ENCODE results near the gene NOTO. TPM values are rescaled to one million over a fixed set of nuclear protein-coding genes. Genes with fewer than 3 reads are reported as not detected.

Gene NOTO
- total RNA-seq, 2 experiments from 2014 or later, result not detected

- Mint-ChIP-seq H3K4me3 (no peak overlapping the region), H3K36me3 (ENCODE audit: low read depth) (no peaks in the 10 kb centered on the region), H3K27ac (no peak overlapping the region), H3K4me1 (ENCODE audit: low read depth) (peaks cover 26% of the 10 kb centered on the region), H3K9me3 (no peaks in the 10 kb centered on the region), H3K27me3 (peaks cover 29% of the 10 kb centered on the region)
- POLR2A ChIA-PET, result interaction anchor here (1.9 kb wide), 1 partner anchor 58 kb away, joined by 6 read pairs; the partner anchor contains the start of genes CCT7 and PRADC1
- peak; percentile 37 for ATAC-seq
- no peak for TF ChIP-seq CTCF (IDR thresholded peaks at IDR 0.05)
- intact Hi-C loops (cut with micrococcal nuclease), result loop anchor here (2.0 kb wide), 1 partner anchor 183 kb away; no protein-coding TSS in a partner anchor
- CTCF ChIA-PET, result interaction anchor here (0.7 to 4.2 kb wide), 22 partner anchors 11 to 289 kb away, joined by 3 to 79 read pairs (median 10); partner anchors contain the start of genes NOTO, SMYD5 and SPR
- DNase-seq, result peak; percentile 90
These were observed 26.6 kb upstream of the NOTO start for GRCh38 chr2:73175663-73176204.

- intact Hi-C loops (cut with micrococcal nuclease), result loop anchor here (2.0 kb wide), 1 partner anchor 184 kb away; no protein-coding TSS in a partner anchor
- ATAC-seq (peak; percentile 19), DNase-seq (peak; percentile 59)
- Mint-ChIP-seq H3K4me1 (ENCODE audit: low read depth) (peaks cover 26% of the 10 kb centered on the region), H3K4me3 (peak overlapping the region; percentile 79), H3K9me3 (no peaks in the 10 kb centered on the region), H3K27ac (peak overlapping the region; percentile 45), H3K36me3 (ENCODE audit: low read depth) (no peaks in the 10 kb centered on the region), H3K27me3 (peaks cover 31% of the 10 kb centered on the region)
- ChIA-PET POLR2A (interaction anchor here (0.6 to 1.8 kb wide), 4 partner anchors 37 to 289 kb away, joined by 3 to 9 read pairs (median 3); partner anchors contain the start of genes SMYD5 and SPR), CTCF (interaction anchor here (0.5 to 4.2 kb wide), 44 partner anchors 8 to 363 kb away, joined by 3 to 79 read pairs (median 7); partner anchors contain the start of genes CCT7, NOTO, PRADC1 and RAB11FIP5)
- TF ChIP-seq CTCF (IDR thresholded peaks at IDR 0.05), result no peak
These were observed 26.0 kb upstream of the NOTO start for GRCh38 chr2:73176205-73176880.

GRCh38 chr2:73176881-73177644, 25.3 kb upstream of the NOTO start:
- H3K27me3 Mint-ChIP-seq, result peaks cover 28% of the 10 kb centered on the region
- H3K36me3 Mint-ChIP-seq (ENCODE audit: low read depth), result no peaks in the 10 kb centered on the region
- peak overlapping the region; percentile 79 for H3K4me3 Mint-ChIP-seq
- H3K9me3 Mint-ChIP-seq, result no peaks in the 10 kb centered on the region
- peak; percentile 99 for TF ChIP-seq CTCF (IDR thresholded peaks at IDR 0.05)
- ChIA-PET POLR2A (interaction anchor here (0.6 to 1.8 kb wide), 5 partner anchors 36 to 290 kb away, joined by 3 to 9 read pairs (median 3); partner anchors contain the start of genes SMYD5 and SPR), CTCF (interaction anchor here (0.5 to 4.2 kb wide), 63 partner anchors 9 to 405 kb away, joined by 3 to 79 read pairs (median 6); partner anchors contain the start of genes CCT7, NOTO, PRADC1 and RAB11FIP5)
- H3K4me1 Mint-ChIP-seq (ENCODE audit: low read depth), result peaks cover 26% of the 10 kb centered on the region
- intact Hi-C loops (cut with micrococcal nuclease), result loop anchor here (2.0 kb wide), 1 partner anchor 184 kb away; no protein-coding TSS in a partner anchor
- ATAC-seq, result peak; percentile 82
- peak; percentile 95 for DNase-seq
- peak overlapping the region; percentile 71 for H3K27ac Mint-ChIP-seq

- ATAC-seq (no peak), DNase-seq (no peak)
- TF ChIP-seq CTCF (IDR thresholded peaks at IDR 0.05), result peak; percentile 21
- peak overlapping the region; percentile 79 for H3K4me3 Mint-ChIP-seq
- peaks cover 24% of the 10 kb centered on the region for H3K4me1 Mint-ChIP-seq (ENCODE audit: low read depth)
- POLR2A ChIA-PET, result interaction anchor here (1.5 to 1.8 kb wide), 2 partner anchors 36 to 92 kb away, joined by 3 to 9 read pairs; partner anchors contain the start of gene SMYD5
- CTCF ChIA-PET, result interaction anchor here (0.6 to 4.2 kb wide), 58 partner anchors 9 to 406 kb away, joined by 3 to 79 read pairs (median 6); partner anchors contain the start of genes CCT7, NOTO, PRADC1 and RAB11FIP5
- H3K9me3 Mint-ChIP-seq, result no peaks in the 10 kb centered on the region
- peaks cover 26% of the 10 kb centered on the region for H3K27me3 Mint-ChIP-seq
- H3K36me3 Mint-ChIP-seq (ENCODE audit: low read depth), result no peaks in the 10 kb centered on the region
- intact Hi-C loops (cut with micrococcal nuclease), result loop anchor here (2.0 kb wide), 1 partner anchor 185 kb away; no protein-coding TSS in a partner anchor
- no peak overlapping the region for H3K27ac Mint-ChIP-seq
These were observed 24.6 kb upstream of the NOTO start for GRCh38 chr2:73177645-73178255.
